CD4-positive, alpha-beta T cell treated with Interferon alpha-2 for 1 hour (primary cell): ENCODE results near the gene ZNF362.

Source experiments
- DNase-seq, 2 donors: peaks; one replicate each; pipeline ENCODE4 v3.0.0-alpha.2; 2020 to 2022

Gene ZNF362

DNA sequence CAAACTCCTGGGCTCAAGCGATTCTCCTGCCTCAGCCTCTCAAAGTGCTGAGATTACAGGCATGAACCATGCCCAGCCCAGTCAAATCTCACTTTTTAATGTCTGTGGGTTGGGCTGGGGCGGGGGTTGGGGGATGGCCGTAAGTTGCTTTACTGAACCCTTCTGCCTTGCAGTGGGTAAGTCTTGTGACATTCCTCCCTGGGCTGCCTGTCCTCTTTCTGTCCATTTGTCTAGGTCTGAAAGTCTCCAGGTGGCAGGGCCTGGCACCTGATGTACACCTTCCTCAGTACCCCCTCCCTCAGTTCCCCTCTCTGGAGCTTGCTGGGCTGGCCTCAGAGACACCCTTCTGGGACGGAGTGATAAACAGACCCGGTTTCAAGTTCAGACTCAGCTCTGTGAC lies 13.3 kb downstream of the ZNF362 start:
- DNase-seq: no peak

DNA sequence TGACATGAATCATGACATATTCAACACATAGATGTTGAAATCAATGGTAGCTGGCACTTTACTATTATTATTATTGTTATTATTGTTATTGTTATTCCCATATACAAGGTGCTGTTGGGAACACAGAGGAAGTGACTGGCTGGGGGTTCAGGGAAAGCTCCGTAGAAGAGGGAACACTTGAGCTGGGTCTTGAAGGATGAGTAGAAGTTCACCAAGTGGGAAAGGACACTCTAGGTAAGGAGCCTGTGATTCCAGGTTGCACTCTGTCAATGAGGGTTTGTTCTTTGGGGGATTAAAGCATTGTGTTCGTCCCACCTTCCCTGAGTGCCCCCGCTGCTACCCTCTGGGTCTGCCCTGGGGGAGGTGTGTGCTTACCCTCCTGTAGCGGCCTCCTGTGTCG lies 14.1 kb downstream of the ZNF362 start:
- DNase-seq: no peak

DNA sequence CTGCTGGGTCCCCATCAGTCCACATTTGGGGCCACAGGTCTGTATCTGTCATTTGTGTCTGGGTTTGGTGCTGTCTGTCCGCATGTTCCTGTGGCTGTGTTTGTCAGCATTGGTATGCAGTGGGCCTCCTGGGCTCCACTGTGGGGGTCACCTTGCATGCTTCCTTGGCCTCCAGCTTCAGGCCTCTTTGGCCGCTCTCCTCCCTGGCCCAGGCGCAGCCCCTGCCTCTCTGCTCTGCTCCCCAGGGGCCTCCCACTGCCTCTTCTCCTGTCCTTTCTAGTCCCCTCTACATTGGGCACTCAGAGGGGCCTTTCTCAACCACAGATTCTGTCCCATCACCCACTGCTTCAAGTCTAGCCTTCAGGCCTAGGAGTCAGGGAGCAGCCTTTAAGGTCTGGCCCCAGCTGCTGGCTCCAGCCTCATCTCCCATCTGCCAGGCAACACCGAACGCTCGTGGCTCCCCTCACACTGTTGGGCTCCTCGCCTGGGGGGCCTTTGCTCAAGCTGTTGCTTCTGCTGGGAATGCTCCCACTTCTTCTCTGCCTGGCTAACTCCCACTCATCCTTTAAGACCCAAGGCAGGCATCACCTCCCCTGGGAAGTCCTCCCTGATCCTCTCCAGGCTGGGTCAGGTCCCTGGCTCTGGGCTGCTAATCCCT lies 14.6 kb downstream of the ZNF362 start:
- DNase-seq: no peak

DNA sequence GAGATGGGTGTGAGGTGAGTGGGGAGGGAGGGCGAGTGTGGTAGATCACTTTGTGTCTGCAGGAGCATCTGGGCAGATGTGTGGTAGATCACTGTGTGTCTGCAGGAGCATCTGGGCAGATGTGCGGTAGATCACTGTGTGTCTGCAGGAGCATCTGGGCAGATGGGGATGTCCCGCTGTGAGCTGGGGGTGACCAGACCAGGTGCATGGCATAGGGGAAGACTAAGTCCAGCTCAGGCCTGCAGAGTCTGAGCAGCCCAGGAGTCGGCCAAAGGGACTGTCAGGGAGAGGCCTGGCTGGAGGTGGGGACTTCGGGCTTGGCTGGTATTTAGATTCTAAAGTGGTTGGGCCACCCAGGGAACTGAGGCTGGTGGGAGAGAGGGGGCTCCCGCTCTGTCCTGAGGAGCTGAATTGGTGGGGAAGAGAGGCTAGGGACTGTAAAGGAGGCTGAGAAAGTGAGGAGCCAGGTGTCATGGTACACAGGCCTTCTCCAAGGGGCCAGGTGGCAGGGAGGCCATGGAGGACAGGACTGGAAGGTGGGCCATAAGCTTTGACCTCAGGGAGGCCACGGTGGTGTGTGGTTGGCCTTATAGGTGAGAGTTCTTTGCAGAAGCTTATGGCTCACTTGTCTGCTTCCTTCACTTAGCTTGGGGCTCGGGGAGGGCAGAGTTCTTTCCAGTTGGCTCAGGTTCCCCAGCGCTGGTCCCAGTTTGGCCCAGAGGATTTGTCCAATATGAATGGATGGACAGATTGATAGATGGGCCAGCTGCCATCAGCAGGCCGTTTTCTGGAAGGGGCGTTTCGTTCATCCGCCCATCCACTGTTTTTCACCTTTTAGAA lies 15.6 kb downstream of the ZNF362 start:
- no peak for DNase-seq

DNA sequence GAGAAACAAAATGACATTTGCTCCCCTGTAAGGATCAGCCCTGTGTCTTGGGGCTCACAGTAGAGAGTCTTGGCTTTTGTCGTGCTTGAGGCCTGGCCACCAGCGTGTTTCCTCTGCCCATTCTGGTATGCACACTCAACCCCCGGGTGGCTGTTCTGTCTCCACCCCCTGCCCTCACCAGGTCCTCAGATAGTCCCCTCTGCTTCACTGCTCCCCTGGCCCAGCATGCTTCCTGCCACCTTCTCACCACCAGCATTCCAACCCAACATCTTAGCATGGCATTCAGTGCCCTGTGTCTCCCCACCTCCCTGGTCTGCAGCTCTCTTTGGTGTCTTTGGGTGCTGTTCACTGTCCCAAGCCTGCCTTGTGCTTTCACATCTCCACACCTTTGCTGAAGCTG lies 16.2 kb downstream of the ZNF362 start:
- no peak for DNase-seq

DNA sequence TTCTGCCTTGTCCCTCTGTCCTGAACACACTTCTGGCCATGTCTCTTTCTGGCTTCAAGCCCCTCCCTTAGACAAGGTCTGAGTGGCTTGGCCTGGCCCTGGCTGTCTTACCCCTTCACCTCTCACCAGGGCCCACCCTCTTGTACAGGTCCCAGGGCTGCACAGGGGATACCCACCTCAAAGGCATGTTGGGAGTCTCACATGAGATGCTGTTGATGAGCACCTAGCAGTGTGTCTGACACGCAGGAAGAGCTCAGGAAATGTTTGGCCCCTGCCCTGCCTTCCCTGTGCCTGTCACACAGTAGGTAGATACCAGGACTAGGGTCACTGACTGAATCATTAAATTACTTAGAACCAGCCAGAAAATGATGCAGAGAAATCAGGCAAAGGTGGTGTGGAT lies 16.6 kb downstream of the ZNF362 start:
- DNase-seq: no peak

DNA sequence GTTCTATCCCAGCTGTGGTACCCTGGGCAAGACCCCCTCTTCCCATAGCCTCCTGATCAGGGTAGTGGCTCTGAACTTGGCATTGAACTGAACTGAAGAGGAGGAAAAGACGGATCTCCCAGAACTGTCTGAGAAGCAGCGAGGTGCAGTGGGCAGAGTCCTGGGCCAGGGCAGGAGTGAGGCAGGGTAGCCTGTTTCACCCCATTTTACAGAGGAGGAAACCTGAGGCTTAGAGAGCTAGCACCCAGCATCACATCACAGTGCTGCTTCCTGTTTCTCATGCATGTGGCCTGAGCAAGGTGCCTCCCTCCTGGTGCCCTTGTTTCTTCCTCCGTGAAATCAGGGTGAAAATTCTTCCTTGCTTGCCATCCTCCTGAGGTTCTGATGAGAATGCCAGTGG lies 17.1 kb downstream of the ZNF362 start:
- peak in 1 of 2 donors; percentile 31 for DNase-seq

DNA sequence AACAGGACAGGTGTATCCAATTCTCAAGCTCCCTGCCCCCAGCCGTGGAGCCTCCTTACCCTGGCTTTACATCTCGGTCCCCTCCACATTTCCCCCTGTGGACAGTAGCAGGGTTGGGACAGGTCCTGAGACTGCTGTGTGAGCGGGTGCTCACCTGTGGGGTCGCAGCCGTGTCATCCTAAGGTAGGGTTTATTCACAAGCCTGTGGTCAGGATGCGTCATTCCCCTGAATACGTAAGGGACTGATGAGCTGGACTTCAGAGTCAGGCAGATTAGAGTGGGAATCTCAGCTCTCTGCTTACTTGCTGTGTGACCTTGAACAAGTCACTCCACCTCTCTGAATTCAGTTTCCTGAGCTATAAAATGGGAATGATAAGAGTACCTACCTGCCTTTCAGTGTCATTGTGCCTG lies 17.7 kb downstream of the ZNF362 start:
- no peak for DNase-seq

DNA sequence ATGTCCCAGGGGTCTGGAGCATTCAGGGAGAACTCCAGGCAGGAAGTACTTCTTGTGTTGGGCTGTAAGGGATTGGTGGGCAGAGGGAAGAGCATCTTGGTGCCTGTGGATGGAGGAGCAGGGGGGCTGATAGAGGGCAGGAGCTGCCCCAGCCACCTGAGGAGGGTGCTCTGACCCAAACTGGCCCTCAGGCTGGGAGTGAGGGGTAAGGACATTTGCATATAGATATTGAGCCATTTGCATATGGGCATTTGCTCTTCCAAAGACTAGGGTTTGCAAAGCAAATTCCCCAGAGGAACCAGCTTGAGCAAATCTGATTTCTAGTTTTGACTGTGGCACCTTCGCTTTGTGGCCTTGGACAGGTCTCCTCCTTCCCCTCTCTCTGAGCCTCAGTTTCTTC lies 18.2 kb downstream of the ZNF362 start:
- DNase-seq: no peak

DNA sequence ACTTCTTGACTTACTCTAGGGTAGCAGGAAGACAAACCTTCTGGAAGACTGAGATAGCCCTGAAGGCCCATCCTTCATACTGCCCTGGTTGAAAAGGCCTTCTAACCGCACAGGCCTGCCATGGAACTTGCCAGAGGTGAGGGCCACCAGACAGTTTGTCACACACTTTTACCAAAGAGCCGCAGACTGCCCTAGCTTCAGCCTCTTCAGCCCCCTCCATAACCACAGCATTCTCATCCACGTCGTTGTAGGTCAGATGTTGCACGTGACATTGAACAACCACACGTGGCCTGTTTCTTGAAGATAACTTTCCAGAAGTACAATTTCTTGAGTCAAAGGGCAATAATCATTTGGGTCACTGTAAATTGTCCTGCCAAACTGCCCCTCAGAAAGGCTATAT lies 18.9 kb downstream of the ZNF362 start:
- no peak for DNase-seq

DNA sequence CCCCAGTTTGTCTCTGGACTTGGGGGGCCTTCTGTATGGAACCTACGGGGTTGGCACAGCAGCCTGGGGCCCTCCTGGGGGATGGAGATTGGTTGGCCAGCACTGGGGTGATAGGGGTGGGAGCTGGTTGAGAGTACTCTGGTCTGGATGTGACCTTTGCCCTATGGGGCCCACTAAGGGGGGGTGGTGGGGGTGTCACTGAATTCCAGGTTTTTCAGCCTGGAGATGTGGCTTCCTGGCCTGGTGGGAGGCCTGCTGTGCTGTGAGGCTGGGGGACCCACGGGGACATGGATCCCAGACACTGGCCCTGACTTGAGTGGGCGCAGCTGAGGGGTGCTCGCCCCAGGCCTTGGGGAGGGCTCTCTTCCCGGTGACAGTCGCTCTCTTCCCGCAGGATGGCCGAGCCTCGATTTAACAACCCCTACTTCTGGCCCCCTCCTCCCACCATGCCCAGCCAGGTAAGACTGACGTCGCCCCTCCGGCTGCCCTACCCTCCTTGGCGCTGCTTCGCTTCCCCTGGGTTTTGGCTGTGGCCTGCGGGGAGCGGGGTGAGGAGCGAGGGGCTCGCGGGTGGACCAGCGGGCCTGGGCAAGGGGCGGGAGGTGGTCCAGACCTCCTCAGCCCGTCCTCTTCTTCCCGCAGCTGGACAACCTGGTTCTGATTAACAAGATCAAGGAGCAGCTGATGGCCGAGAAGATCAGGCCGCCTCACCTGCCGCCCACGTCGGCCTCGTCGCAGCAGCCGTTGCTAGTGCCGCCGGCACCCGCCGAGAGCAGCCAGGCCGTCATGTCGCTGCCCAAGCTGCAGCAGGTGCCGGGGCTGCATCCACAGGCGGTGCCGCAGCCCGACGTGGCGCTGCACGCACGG lies 19.6 kb downstream of the ZNF362 start:
- no peak for DNase-seq

DNA sequence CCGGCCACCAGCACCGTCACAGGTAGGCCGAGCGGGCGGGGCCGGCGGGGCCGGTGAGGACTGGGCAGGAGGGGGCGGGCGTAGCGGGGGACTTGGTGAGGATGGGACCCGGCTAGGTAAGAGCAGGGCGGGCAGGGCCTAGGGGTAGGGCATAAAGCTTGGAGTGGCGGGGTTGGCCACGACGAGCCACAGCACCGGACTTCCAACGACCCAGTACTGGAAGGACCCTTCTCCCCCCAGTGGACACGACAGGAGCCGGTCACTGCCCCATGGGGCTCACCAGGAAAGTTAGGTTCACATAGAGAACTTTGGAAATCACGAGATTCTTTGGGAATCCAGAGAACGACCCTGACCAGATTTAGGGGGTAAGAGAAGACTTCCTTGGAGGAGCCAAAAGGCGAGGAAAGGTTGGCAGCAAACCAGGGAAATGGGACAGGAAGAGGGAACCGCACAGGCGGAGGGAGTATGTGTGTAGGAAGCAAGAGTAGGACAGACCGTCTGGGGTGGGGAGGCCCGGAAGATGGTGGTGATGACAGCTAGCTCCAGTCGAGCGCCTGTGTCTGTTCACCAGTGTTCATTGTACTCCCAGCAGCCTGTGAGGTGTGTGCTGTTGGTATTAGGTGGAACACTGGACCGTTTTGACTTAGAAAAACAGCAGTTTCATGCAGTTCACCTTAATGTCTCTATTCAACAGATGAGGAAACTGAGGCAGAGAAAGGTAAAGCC lies 20.4 kb downstream of the ZNF362 start:
- no peak for DNase-seq

DNA sequence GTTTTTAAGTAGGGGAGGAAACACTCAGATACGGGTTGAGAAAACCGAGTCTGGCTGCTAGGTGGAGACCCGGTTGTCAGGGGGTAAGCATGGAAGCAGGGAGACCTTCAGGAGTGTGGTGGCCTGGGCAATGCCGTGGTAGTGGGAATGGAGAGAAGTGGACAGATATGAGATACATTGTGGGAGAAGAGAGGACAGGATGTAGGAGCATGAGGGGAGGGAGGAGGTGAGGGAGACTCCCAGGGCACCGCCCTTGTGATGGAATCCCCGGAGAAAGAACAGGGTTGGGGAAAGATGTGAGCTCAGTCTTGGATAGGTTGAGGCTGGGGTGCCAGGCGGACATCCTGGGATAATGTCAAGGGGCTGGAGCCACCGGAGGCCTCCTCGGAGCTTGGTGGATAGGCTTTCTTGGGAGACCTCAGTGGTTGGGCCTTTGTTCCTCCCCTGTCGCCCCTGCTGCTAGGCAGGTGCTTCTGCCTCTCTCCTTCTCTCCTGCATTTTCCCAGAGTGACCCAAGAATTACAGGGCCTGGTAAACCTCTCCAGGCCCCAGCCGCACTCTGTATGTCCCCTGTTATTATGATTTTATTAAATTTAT lies 21.3 kb downstream of the ZNF362 start:
- no peak for DNase-seq

DNA sequence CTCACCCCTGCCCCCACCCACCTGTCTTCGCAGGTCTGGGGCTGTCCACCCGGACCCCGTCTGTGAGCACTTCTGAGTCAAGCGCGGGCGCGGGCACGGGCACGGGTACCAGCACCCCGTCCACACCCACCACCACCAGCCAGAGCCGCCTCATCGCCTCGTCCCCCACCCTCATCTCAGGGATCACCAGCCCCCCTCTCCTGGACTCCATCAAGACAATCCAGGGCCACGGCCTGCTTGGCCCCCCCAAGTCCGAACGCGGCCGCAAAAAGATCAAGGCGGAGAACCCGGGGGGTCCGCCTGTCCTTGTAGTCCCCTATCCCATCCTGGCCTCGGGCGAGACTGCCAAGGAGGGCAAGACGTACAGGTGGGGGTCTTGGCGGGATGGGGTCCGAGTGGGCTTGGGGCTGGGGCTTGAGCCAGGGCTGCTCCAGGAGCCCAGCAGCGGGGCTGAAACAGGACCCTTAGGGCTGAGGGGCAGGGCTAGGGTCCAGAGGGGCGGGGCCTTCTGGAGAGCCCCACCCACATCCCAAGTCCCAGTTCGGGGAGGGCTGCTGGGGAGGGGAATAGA lies 23.9 kb downstream of the ZNF362 start:
- DNase-seq: no peak

DNA sequence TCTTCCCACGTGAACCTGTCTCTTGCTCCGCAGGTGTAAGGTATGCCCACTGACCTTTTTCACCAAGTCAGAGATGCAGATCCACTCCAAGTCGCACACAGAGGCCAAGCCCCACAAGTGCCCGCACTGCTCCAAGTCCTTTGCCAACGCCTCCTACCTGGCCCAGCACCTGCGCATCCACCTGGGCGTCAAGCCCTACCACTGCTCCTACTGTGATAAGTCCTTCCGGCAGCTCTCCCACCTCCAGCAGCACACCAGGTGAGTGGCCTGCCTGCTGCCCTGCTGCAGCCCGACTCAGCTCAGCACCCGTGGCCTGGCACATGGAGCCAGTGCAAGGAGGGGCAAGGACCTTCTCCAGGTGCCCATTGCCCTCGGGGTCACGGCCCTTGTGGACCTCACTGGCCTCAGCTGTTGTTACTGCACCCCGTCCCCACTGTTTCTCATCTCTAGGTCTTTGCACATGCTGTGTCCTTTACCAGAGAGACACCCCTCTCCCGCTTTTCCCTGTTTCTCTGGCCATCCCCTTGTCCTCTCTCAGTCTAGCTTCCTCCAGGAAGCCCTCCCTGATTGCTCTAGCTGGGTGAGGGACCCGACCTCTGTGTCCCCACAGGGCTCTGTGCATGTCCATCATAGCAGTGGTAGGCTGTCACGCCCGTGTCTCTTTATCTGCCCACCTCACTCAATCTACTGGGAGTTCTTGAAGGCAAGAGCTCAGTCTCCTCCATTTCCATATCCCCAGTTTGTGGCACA lies 25.4 kb downstream of the ZNF362 start:
- DNase-seq: no peak

DNA sequence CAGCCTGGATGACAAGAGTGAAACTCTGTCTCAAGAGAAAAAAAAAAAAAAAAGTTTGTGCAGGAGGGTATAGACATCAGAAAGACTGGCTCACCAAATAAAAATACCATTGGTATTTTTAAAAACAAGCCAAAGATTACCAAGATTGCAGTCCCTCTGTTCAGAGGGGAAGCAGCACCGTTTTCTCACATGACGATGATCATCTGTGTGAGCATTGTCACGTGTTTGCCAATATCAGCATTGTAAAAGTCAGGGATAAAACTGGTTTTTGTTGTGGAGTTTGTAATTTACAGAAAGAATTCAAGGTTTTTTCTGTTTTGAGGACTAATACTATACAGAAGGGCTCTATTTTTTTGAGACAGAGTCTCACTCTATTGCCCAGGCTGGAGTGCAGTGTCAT lies 26.5 kb downstream of the ZNF362 start:
- DNase-seq: no peak

DNA sequence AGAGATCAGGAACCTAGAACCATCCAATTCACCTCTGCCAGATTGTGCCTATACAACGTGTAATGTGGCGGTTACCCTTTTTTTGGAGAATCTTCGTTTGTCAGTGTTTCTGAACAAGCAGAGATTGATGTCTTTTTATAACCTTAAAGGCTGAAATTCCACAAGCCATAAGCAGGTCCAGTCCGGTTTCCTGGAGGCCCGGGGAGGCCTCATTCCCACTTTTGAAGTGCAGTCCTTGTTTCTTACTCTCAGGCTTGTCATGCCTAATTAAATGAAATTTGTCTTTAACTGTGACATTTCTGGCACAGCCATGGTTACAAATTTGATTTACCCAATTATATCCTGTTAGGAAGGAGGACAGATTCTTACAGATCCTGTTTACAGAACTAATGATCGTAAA lies 27.8 kb downstream of the ZNF362 start:
- no peak for DNase-seq

DNA sequence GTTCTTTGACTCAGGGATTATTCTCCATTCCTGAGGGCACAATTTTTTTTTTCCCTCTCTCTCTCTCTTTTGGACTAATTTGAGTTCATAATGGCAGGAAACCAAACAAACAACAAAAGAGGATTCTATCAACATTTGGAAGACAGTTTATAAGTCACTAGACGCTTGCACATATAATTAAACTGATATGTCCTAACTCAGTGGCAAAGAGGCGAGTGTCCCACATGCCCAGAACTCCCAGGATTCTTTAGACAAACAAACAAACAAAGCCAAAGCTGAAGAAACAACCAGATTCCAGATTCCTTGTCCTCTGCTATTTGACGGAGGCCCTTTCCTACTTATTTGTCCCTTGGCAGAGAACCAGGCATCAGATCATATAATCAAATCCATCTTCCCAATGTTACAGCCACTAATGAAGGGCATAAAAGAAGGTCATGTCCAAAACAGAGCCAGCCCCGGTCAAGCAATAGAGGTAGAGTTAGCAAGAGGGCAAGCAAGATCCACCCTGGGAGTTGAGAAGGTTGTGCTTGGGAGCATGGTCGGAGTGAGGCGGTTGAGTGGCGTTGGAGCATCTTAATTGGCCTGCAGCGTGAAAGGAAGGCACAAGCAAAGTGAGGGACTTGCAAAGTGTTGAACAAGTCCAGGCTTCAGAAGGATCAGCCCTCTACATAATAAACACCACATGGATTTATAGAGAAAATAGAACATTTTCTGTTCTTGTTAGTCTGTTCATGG lies 30.3 kb downstream of the ZNF362 start:
- DNase-seq: no peak

DNA sequence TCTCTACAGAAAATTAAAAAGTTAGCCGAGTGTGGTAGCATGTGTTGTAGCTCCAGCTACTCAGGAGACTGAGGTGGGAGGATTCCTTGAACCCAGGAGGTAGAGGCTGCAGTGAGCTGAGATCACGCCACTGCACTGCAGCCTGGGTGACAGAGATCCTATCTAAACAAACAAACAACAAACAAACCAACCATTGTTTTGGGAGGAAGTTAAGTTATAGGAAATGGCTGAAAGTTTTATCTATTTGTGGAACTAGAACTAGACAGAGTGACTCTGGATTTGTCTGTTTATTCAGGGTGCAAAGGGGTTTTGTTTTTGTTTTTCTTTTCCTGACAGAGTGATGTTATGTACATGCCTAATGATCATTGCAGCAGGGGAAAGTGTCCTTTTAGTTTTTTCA lies 31.0 kb downstream of the ZNF362 start:
- no peak for DNase-seq

DNA sequence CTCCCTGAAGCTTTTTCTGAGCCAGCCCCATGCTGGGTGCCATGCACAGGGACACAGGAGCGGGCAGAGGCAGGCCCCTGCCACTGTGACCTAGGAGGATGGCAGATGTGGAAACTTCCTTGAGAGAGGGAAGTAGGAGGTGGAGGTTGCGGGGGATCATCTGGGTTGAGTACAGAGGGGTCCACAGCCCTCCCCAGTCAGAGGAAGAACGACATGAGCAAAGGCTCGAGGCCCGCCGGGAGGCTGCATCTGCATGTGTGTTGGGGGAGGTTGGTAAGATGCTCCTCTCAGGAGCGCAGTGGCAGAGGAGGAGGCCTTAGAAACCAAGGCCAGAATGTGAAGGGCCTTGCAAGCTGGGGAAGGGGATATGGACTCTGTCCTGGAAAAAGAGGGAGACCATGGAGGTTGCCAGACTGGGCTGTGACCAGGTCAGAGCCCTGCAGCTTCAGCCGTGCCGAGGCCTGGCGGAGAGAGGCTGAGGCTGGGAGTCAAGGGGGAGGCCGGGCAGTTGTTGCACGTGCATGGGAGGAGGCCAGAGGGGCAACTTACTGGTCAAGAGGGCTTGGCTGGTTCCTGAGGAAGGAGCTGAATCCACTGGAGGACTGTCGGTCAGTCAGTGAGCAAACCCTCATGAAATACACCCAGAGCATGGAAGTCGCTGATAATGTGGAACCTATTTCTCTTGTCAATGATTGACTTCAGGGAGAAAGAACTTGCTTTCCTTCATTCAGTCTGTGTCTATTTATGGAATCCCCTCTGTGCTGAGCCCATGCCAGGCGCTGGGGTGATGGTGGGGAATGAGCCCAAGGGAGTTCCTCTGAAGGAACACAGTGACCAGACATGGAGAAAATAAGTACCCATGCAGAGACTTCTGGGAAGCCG lies 32.9 kb downstream of the ZNF362 start:
- DNase-seq: no peak
